ENCODE measurements around the gene MYO3B. TPM values are rescaled to one million over a fixed set of nuclear protein-coding genes. Genes with fewer than 3 reads are reported as not detected.

MYO3B gene
- total RNA-seq, 1 donor, result 0.09 TPM

DNA sequence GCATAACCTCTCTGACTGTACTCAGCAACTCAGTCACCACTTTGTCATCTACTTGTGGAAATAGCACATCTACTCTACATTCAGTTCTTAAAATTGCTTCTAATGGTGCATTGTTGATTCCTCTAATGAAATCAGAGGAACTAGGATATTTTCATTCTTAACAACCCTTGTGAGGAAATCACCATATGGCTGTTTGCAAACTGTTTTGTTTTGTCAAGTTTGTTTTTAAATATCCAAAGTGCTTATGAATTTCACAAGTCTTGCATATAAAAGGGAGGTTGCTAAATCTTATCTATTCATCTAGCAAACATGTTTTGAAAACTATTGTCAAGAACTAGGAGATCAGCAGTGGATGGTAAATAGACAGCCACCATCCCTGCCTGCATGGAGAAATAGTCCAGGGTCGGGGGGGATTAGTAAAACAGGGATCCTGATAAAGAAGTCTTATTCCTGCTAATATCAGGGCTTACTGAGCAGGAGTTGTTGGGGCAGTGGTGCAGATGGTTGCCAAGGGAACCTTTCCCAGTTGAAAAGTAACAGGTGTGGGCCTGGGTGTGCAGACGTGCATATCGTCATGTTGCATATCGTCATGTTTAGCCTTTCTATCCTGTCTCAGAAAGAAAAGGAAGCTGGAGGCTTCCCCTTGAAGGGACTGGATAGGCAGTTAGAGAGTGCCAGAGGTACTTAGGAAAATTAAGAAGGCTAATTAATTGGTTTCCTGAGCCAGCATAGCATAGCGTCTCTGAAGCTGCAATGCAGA lies 7.5 kb upstream of the MYO3B start:
- no peak for TF ChIP-seq CTCF (IDR thresholded peaks at IDR 0.05; ENCODE audit: insufficient read depth, low read length)
- no peak for DNase-seq (ENCODE audit: low read depth)
- H3K4me3 ChIP-seq (ENCODE audit: low read depth, low read length), result no peak overlapping the region

GRCh38 chr2:170176212-170176611 lies 1.7 kb upstream of the MYO3B start:
- DNase-seq (ENCODE audit: low read depth), result no peak
- no peak overlapping the region for H3K4me3 ChIP-seq (ENCODE audit: low read depth, low read length)
- TF ChIP-seq CTCF (IDR thresholded peaks at IDR 0.05; ENCODE audit: insufficient read depth, low read length), result no peak

DNA sequence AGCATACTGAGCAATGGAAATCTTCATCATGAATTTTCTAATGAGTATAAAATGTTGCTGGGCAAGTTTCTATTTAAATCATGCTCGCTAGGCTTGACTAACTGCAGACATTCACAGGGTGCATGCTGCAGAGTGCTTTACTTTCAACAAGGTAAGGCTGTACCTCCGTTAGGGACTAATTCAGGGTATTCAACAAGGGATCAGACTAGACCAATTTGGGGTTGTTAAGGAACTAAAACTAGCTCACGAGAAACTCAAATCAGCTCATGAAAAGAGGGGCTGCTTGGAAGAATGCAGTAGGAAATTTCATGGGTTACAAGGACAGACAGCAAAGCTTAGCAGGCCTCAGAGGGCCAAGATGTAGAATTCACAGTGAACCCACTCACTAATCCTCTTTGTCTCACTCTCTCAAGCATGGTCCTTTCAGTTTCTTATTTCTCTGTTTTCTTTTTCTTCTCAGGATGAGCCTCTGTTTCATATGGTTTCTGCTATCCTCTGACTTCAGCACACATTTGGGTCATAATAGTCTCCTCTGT lies 2.2 kb downstream of the MYO3B start:
- no peak for TF ChIP-seq CTCF (IDR thresholded peaks at IDR 0.05; ENCODE audit: insufficient read depth, low read length)
- no peak overlapping the region for H3K4me3 ChIP-seq (ENCODE audit: low read depth, low read length)

GRCh38 chr2:170181602-170182001 lies 3.7 kb downstream of the MYO3B start:
- H3K4me3 ChIP-seq (ENCODE audit: low read depth, low read length), result no peak overlapping the region
- no peak for DNase-seq (ENCODE audit: low read depth)
- TF ChIP-seq CTCF (IDR thresholded peaks at IDR 0.05; ENCODE audit: insufficient read depth, low read length), result no peak

More for the DNA sequence above, 2.2 kb downstream of the MYO3B start:
- no peak for DNase-seq (ENCODE audit: low read depth)

DNA sequence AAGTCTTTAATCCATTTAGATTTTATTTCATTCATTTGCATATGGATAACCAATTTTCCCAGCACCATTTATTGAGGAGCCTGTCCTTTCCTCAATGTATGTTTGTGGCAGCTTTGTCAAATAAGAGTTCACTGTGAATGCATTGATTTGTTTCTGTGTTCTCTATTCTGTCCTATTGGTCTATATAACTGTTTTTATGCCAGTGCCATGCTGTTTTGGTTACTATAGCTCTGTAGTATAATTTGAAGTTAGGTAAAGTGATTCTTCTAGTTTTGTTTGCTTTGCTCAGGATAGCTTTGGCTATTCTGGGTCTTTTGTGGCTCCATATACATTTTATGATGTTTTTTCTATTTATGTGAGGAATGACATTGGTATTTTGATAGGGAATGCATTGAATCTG lies 7.4 kb downstream of the MYO3B start:
- no peak overlapping the region for H3K4me3 ChIP-seq (ENCODE audit: low read depth, low read length)
- no peak for TF ChIP-seq CTCF (IDR thresholded peaks at IDR 0.05; ENCODE audit: insufficient read depth, low read length)
- DNase-seq (ENCODE audit: low read depth), result no peak

DNA sequence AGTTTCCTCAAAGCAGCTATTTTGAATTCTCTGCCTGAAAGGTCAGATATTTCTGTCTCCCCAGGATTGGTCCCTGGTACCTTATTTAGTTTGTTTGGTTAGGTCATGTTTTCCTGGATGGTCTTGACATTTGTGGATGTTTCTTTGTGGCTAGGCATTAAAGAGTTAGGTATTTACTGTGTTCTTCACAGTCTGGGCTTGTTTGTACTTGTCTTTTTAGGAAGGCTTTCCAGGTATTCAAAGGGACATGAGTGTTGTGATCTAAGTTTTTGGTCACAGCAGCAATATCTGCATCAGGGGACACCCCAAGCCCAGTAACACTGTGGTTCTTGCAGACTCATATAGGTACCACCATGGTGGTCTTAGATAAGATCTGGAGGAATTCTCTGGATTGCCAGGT lies 11.8 kb downstream of the MYO3B start:
- no peak for TF ChIP-seq CTCF (IDR thresholded peaks at IDR 0.05; ENCODE audit: insufficient read depth, low read length)
- no peak for DNase-seq (ENCODE audit: low read depth)
- no peak overlapping the region for H3K4me3 ChIP-seq (ENCODE audit: low read depth, low read length)

Measured in fibroblast of the aortic adventitia (primary cell).